ENCODE measurements around the gene ATP6V1F. TPM values are rescaled to one million over a fixed set of nuclear protein-coding genes. Genes with fewer than 3 reads are reported as not detected.

Gene ATP6V1F
- total RNA-seq, 6 experiments from 2014 or later, result 179 to 212 (median 193) TPM

- peak overlapping the region; percentile 7; the same call in 1 of the 2 replicates for H3K4me3 Mint-ChIP-seq
- H3K27ac Mint-ChIP-seq, result peak overlapping the region; percentile 63
Measured at GRCh38 chr7:128860158-128861073, 2.2 kb upstream of the ATP6V1F start.

GRCh38 chr7:128861957-128862570 lies 592 bp upstream of the ATP6V1F start:
- TF ChIP-seq CTCF (IDR thresholded peaks at IDR 0.05), result no peak
- DNase-seq, result no peak
- Mint-ChIP-seq H3K36me3 (ENCODE audit: low read depth) (peaks cover 31% of the 10 kb centered on the region), H3K27ac (peak overlapping the region; percentile 92), H3K9me3 (peaks cover 6% of the 10 kb centered on the region; the same call in 1 of the 2 replicates), H3K27me3 (ENCODE audit: insufficient read depth) (peaks cover 50% of the 10 kb centered on the region), H3K4me1 (ENCODE audit: low read depth) (peaks cover 52% of the 10 kb centered on the region), H3K4me3 (peak overlapping the region; percentile 97)

More at GRCh38 chr7:128860158-128861073, 2.2 kb upstream of the ATP6V1F start:
- Mint-ChIP-seq H3K9me3 (peaks cover 6% of the 10 kb centered on the region; the same call in 1 of the 2 replicates), H3K27me3 (ENCODE audit: insufficient read depth) (peaks cover 41% of the 10 kb centered on the region), H3K4me1 (ENCODE audit: low read depth) (peaks cover 47% of the 10 kb centered on the region), H3K36me3 (ENCODE audit: low read depth) (peaks cover 32% of the 10 kb centered on the region)
- TF ChIP-seq CTCF (IDR thresholded peaks at IDR 0.05), result peak; percentile 42; the same call in 1 of the 2 replicates
- DNase-seq, result peak; percentile 64

- peak; percentile 79 for TF ChIP-seq CTCF (IDR thresholded peaks at IDR 0.05)
Measured at GRCh38 chr7:128863433-128863989, 855 bp downstream of the ATP6V1F start.

GRCh38 chr7:128865303-128865702 lies 2.6 kb downstream of the ATP6V1F start:
- peak overlapping the region; percentile 16; the same call in 1 of the 2 replicates for H3K27ac Mint-ChIP-seq
- no peak for TF ChIP-seq CTCF (IDR thresholded peaks at IDR 0.05)
- H3K4me3 Mint-ChIP-seq, result peak overlapping the region; percentile 28; the same call in 1 of the 2 replicates
- peaks cover 45% of the 10 kb centered on the region for H3K4me1 Mint-ChIP-seq (ENCODE audit: low read depth)
- peaks cover 48% of the 10 kb centered on the region for H3K27me3 Mint-ChIP-seq (ENCODE audit: insufficient read depth)
- H3K9me3 Mint-ChIP-seq, result peaks cover 6% of the 10 kb centered on the region; the same call in 1 of the 2 replicates
- no peak for DNase-seq
- peaks cover 22% of the 10 kb centered on the region for H3K36me3 Mint-ChIP-seq (ENCODE audit: low read depth)

More at GRCh38 chr7:128863433-128863989, 855 bp downstream of the ATP6V1F start:
- peak; percentile 67 for DNase-seq
- H3K27ac Mint-ChIP-seq, result peak overlapping the region; percentile 92
- H3K4me1 Mint-ChIP-seq (ENCODE audit: low read depth), result peaks cover 52% of the 10 kb centered on the region
- H3K27me3 Mint-ChIP-seq (ENCODE audit: insufficient read depth), result peaks cover 54% of the 10 kb centered on the region
- H3K4me3 Mint-ChIP-seq, result peak overlapping the region; percentile 97
- H3K36me3 Mint-ChIP-seq (ENCODE audit: low read depth), result peaks cover 31% of the 10 kb centered on the region
- peaks cover 6% of the 10 kb centered on the region; the same call in 1 of the 2 replicates for H3K9me3 Mint-ChIP-seq

Measured in HFFc6 (cell line).